Measurements from ENCODE around the gene EXOC3L2. TPM values are rescaled to one million over a fixed set of nuclear protein-coding genes. Genes with fewer than 3 reads are reported as not detected.
"Not testable (repeated sequence)": the region's sequence is repeated elsewhere in the genome, so short reads cannot be mapped to it uniquely, and the experiment has no call there.

EXOC3L2 gene
- total RNA-seq, 1 experiment from 2014 or later = not detected

DNA sequence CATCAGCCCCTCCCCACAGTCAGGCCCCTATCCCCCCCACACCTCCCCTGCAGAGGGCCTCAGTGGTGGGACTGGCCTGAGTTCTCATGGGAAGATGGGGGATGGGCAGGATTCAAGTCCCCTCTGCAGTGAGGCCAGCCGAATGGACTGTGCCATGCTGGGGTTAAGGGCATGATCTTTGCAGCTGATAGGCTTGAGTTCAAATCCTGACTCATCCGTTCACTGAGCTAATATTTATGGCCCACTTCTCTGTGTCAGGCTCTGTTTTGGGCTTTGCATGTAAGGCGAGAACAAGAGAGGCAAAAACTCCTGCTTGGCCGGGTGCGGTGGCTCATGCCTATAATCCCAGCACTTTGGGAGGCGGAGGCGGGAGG, 26.5 kb upstream of the EXOC3L2 start:
- H3K36me3 Mint-ChIP-seq (ENCODE audit: insufficient read depth, unreplicated experiment) = peaks cover 30% of the 10 kb centered on the region
- intact Hi-C loops (cut with micrococcal nuclease; ENCODE audit: unreplicated experiment) = no loop called here

DNA sequence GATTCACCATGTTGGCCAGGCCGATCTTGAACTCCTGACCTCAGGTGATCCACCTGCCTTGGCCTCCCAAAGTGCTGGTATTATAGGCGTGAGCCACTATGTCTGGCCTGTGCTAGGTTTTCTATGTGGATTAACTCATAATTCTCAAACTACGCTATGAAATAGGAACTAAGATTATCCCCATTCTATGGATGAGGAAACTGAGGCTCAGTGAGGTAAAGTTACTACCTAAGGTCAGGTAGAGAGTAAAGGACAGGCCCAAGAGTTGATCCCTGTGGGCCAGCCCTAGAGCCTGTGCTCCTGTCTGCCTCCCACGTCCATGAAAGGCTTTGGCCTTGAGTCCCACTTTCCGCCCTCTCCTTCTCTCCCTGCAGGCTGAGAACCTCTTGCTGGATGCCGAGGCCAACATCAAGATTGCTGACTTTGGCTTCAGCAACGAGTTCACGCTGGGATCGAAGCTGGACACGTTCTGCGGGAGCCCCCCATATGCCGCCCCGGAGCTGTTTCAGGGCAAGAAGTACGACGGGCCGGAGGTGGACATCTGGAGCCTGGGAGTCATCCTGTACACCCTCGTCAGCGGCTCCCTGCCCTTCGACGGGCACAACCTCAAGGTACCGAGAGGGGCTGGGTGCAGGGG, 26.0 kb upstream of the EXOC3L2 start:
- no peak for DNase-seq
- Mint-ChIP-seq H3K36me3 (ENCODE audit: insufficient read depth, unreplicated experiment) (peaks cover 27% of the 10 kb centered on the region), H3K9me3 (ENCODE audit: low read depth, unreplicated experiment) (no peaks in the 10 kb centered on the region), H3K27ac (ENCODE audit: unreplicated experiment) (no peak overlapping the region), H3K27me3 (ENCODE audit: unreplicated experiment) (no peaks in the 10 kb centered on the region), H3K4me1 (ENCODE audit: low read depth, unreplicated experiment) (no peaks in the 10 kb centered on the region), H3K4me3 (ENCODE audit: low read depth, unreplicated experiment) (no peak overlapping the region)
- CTCF ChIA-PET = no interaction called here
- TF ChIP-seq, protein P1, sequence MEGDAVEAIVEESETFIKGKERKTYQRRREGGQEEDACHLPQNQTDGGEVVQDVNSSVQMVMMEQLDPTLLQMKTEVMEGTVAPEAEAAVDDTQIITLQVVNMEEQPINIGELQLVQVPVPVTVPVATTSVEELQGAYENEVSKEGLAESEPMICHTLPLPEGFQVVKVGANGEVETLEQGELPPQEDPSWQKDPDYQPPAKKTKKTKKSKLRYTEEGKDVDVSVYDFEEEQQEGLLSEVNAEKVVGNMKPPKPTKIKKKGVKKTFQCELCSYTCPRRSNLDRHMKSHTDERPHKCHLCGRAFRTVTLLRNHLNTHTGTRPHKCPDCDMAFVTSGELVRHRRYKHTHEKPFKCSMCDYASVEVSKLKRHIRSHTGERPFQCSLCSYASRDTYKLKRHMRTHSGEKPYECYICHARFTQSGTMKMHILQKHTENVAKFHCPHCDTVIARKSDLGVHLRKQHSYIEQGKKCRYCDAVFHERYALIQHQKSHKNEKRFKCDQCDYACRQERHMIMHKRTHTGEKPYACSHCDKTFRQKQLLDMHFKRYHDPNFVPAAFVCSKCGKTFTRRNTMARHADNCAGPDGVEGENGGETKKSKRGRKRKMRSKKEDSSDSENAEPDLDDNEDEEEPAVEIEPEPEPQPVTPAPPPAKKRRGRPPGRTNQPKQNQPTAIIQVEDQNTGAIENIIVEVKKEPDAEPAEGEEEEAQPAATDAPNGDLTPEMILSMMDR (IDR thresholded peaks at IDR 0.05; ENCODE audit: unreplicated experiment) = no peak
- BruUV-seq (replicated peaks) = no TSS peak
- intact Hi-C loops (cut with micrococcal nuclease; ENCODE audit: unreplicated experiment) = no loop called here

More for the DNA sequence above, 26.5 kb upstream of the EXOC3L2 start:
- CTCF ChIA-PET = no interaction called here
- H3K27ac Mint-ChIP-seq (ENCODE audit: unreplicated experiment) = no peak overlapping the region
- H3K4me3 Mint-ChIP-seq (ENCODE audit: low read depth, unreplicated experiment) = no peak overlapping the region
- DNase-seq = no peak
- no peaks in the 10 kb centered on the region for H3K4me1 Mint-ChIP-seq (ENCODE audit: low read depth, unreplicated experiment)
- no peaks in the 10 kb centered on the region for H3K27me3 Mint-ChIP-seq (ENCODE audit: unreplicated experiment)
- TF ChIP-seq, protein P1 (IDR thresholded peaks at IDR 0.05; ENCODE audit: unreplicated experiment) = no peak
- no TSS peak for BruUV-seq (replicated peaks)
- H3K9me3 Mint-ChIP-seq (ENCODE audit: low read depth, unreplicated experiment) = no peaks in the 10 kb centered on the region

DNA sequence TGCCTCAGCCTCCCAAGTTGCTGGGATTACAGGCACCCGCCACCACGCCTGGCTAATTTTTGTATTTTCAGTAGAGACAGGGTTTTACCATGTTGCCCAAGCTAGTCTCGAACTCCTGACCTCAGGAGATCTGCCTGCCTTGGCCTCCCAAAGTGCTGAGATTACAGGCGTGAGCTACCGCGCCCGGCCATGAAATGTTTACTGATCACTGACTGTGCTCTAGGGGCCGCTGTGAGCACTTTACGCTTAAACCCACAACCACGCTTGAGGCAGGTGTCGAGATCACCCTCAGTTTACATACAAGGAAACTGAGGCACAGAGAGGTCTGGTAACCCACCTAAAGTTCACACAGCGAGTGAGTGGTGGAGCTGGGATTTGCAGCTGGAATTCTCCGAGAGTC, 24.7 kb upstream of the EXOC3L2 start:
- CTCF ChIA-PET; H3K27ac Mint-ChIP-seq (ENCODE audit: unreplicated experiment); BruUV-seq (replicated peaks); H3K4me1 Mint-ChIP-seq (ENCODE audit: low read depth, unreplicated experiment); H3K27me3 Mint-ChIP-seq (ENCODE audit: unreplicated experiment); H3K4me3 Mint-ChIP-seq (ENCODE audit: low read depth, unreplicated experiment); intact Hi-C loops (cut with micrococcal nuclease; ENCODE audit: unreplicated experiment); DNase-seq; H3K9me3 Mint-ChIP-seq (ENCODE audit: low read depth, unreplicated experiment): not testable (repeated sequence)
- peaks cover 23% of the 10 kb centered on the region for H3K36me3 Mint-ChIP-seq (ENCODE audit: insufficient read depth, unreplicated experiment)

DNA sequence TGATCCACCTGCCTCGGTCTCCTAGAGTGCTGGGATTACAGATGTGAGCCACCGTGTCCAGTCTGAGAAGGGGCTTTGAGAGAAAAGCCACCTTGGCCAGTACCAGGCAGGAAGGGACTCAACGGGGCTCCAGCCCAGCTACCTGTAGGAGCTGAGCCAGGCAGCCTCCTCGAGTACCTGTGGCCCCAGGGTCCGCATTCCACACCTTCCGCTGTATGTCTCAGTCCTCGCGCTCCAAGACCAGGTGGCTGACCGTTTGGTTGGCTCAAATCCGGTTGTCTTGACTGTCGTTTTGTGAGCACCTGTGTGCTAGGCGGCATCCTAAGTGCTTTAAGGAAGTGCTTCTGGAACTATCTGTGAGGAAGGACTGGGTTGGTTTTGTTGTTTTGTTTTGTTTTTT, 22.1 kb upstream of the EXOC3L2 start:
- no peak for DNase-seq
- no TSS peak for BruUV-seq (replicated peaks)
- TF ChIP-seq, protein P1 (IDR thresholded peaks at IDR 0.05; ENCODE audit: unreplicated experiment) = no peak
- peaks cover 14% of the 10 kb centered on the region for H3K36me3 Mint-ChIP-seq (ENCODE audit: insufficient read depth, unreplicated experiment)
- no peaks in the 10 kb centered on the region for H3K27me3 Mint-ChIP-seq (ENCODE audit: unreplicated experiment)
- CTCF ChIA-PET = interaction anchor here (0.6 kb wide), 1 partner anchor 1810 kb away, joined by 4 read pairs; no protein-coding TSS in a partner anchor
- no peak overlapping the region for H3K4me3 Mint-ChIP-seq (ENCODE audit: low read depth, unreplicated experiment)
- H3K9me3 Mint-ChIP-seq (ENCODE audit: low read depth, unreplicated experiment) = no peaks in the 10 kb centered on the region
- no peaks in the 10 kb centered on the region for H3K4me1 Mint-ChIP-seq (ENCODE audit: low read depth, unreplicated experiment)
- H3K27ac Mint-ChIP-seq (ENCODE audit: unreplicated experiment) = no peak overlapping the region
- intact Hi-C loops (cut with micrococcal nuclease; ENCODE audit: unreplicated experiment) = no loop called here

DNA sequence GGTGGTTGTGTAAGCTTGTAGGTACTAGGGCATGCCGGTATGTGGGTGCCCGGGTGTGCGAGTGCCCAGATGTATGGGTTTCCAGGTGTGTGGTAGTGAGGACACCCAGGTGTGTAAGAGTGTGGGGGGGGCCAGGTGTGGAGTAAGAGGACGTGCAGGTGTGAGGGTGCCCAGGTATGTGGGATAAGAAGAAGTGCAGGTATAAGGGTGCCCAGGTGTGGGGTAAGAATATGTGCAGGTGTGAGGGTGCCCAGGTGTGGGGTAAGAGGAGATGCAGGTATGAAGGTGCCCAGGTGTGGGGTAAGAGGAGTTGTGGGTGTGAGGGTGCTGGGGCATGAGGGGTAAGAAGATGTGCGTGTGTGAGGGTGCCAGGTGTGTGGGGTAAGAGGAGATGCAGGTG, 20.2 kb upstream of the EXOC3L2 start:
- TF ChIP-seq, protein P1 (IDR thresholded peaks at IDR 0.05; ENCODE audit: unreplicated experiment) = no peak
- no peak for DNase-seq
- peaks cover 9% of the 10 kb centered on the region for H3K36me3 Mint-ChIP-seq (ENCODE audit: insufficient read depth, unreplicated experiment)
- no peak overlapping the region for H3K4me3 Mint-ChIP-seq (ENCODE audit: low read depth, unreplicated experiment)
- BruUV-seq (replicated peaks) = no TSS peak
- intact Hi-C loops (cut with micrococcal nuclease; ENCODE audit: unreplicated experiment) = no loop called here
- CTCF ChIA-PET = no interaction called here
- no peaks in the 10 kb centered on the region for H3K27me3 Mint-ChIP-seq (ENCODE audit: unreplicated experiment)
- H3K4me1 Mint-ChIP-seq (ENCODE audit: low read depth, unreplicated experiment) = no peaks in the 10 kb centered on the region
- H3K9me3 Mint-ChIP-seq (ENCODE audit: low read depth, unreplicated experiment) = no peaks in the 10 kb centered on the region
- no peak overlapping the region for H3K27ac Mint-ChIP-seq (ENCODE audit: unreplicated experiment)

All from Calu3 (cell line).